ENCODE data around the gene MANBA. TPM values are rescaled to one million over a fixed set of nuclear protein-coding genes. Genes with fewer than 3 reads are reported as not detected.

MANBA gene
- total RNA-seq: 10 to 100 TPM in 3 of 4 donors, 1 to 10 TPM in 1; 8.9 to 15.5 (median 12.6) TPM

GRCh38 chr4:102760645-102761295 lies at the start of gene MANBA:
TSS of gene MANBA (minus strand) at chr4:102760968. CDS start at chr4:102760894, 74 bp downstream.
- in situ Hi-C loops (cut with MboI; ENCODE audit: low sequenced_read_pairs in 4 of 4): loop anchor here in 1 of 4 donors (25.0 kb wide), 1 partner anchor 102 kb away; the partner anchor contains the start of gene CISD2
- no peaks in the 10 kb centered on the region for H3K27me3 ChIP-seq
- intact Hi-C loops (cut with DNase I; ENCODE audit: low total_unique reads): loop anchor here (1.0 to 5.0 kb wide), 5 partner anchors 32 to 252 kb away; partner anchors contain the start of gene CISD2
- no peaks in the 10 kb centered on the region for H3K9me3 ChIP-seq
- TF ChIP-seq, protein P1, sequence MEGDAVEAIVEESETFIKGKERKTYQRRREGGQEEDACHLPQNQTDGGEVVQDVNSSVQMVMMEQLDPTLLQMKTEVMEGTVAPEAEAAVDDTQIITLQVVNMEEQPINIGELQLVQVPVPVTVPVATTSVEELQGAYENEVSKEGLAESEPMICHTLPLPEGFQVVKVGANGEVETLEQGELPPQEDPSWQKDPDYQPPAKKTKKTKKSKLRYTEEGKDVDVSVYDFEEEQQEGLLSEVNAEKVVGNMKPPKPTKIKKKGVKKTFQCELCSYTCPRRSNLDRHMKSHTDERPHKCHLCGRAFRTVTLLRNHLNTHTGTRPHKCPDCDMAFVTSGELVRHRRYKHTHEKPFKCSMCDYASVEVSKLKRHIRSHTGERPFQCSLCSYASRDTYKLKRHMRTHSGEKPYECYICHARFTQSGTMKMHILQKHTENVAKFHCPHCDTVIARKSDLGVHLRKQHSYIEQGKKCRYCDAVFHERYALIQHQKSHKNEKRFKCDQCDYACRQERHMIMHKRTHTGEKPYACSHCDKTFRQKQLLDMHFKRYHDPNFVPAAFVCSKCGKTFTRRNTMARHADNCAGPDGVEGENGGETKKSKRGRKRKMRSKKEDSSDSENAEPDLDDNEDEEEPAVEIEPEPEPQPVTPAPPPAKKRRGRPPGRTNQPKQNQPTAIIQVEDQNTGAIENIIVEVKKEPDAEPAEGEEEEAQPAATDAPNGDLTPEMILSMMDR (IDR thresholded peaks at IDR 0.05 in 4 of 5, conservative IDR thresholded peaks at IDR 0.05 in 1 of 5): peak in 2 of 5 experiments; percentile 12 to 37
- peak; percentile 65 to 71 for TF ChIP-seq POLR2A (IDR thresholded peaks at IDR 0.05)
- H3K27ac ChIP-seq: peak within 1 kb of the TSS; percentile 83 to 89 (median 84)
- no peaks in the 10 kb centered on the region for H3K36me3 ChIP-seq
- peaks cover 5 to 19% of the 10 kb centered on the region in 2 donors for H3K4me1 ChIP-seq
- H3K4me3 ChIP-seq: peak within 1 kb of the TSS; percentile 78 to 99 (median 83)
- ATAC-seq: peak; percentile 93 to 94
- DNase-seq: peak; percentile 72 to 74

DNA sequence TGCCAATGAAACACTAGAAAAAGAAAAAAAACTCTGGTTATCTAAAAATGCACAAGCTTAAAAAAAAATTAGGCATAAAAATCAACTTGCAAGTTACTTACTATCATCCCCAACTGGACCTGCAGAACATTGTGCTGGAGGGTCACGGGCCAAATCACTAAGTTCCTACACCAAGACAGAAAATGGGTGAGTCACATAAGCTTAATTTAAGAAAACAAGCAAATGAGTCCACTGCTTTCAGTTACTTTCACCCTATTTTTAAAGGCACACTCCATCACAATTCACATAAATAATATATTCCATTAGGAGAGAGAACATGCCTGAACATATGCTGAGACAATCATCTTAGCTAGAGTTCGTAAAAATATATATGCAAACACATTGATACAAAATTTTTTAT lies 48.9 kb upstream of the MANBA start:
- H3K27ac ChIP-seq: peak overlapping the region; percentile 56 to 72 (median 66)
- peaks cover 84 to 93% of the 10 kb centered on the region in 2 donors for H3K4me1 ChIP-seq
- in situ Hi-C loops (cut with MboI; ENCODE audit: low sequenced_read_pairs in 4 of 4) (no loop called here), intact Hi-C loops (cut with DNase I; ENCODE audit: low total_unique reads) (no loop called here)
- no peaks in the 10 kb centered on the region for H3K27me3 ChIP-seq
- TF ChIP-seq POLR2A (IDR thresholded peaks at IDR 0.05): no peak
- TF ChIP-seq, protein P1 (IDR thresholded peaks at IDR 0.05 in 4 of 5, conservative IDR thresholded peaks at IDR 0.05 in 1 of 5): no peak
- H3K9me3 ChIP-seq: no peaks in the 10 kb centered on the region
- H3K4me3 ChIP-seq: no peak overlapping the region
- H3K36me3 ChIP-seq: peaks cover 0 to 30% of the 10 kb centered on the region in 2 donors
- DNase-seq (no peak), ATAC-seq (no peak)

GRCh38 chr4:102809190-102809589 lies 48.4 kb upstream of the MANBA start:
- H3K4me3 ChIP-seq: no peak overlapping the region
- H3K27ac ChIP-seq: peak overlapping the region; percentile 56 to 72 (median 66)
- no peaks in the 10 kb centered on the region for H3K9me3 ChIP-seq
- intact Hi-C loops (cut with DNase I; ENCODE audit: low total_unique reads): no loop called here
- DNase-seq (no peak), ATAC-seq (peak; percentile 86)
- H3K36me3 ChIP-seq: peaks cover 0 to 30% of the 10 kb centered on the region in 2 donors
- no peaks in the 10 kb centered on the region for H3K27me3 ChIP-seq
- TF ChIP-seq, protein P1 (IDR thresholded peaks at IDR 0.05 in 4 of 5, conservative IDR thresholded peaks at IDR 0.05 in 1 of 5): no peak
- TF ChIP-seq POLR2A (IDR thresholded peaks at IDR 0.05): no peak
- H3K4me1 ChIP-seq: peaks cover 79 to 89% of the 10 kb centered on the region in 2 donors
- in situ Hi-C loops (cut with MboI; ENCODE audit: low sequenced_read_pairs in 4 of 4): no loop called here

DNA sequence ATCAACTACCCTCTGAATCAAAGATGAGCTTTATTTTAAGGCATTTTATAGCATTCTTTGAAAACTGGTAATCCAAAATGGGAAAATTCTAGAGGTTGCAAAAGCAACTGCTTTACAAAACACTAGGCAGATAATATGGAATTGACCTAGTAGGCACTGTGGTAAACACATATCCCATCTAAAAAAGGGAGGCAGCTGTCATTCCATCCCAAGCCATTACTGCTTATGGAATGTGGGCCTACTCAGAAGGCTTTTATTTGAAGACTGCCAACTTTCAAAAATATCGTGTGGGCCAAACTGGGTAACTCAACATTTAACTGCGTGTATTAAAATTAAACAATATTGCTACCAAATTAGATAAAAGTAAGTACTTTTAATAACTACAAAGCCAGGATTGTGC lies 47.2 kb upstream of the MANBA start:
- Histone ChIP-seq H3K36me3 (peaks cover 0 to 30% of the 10 kb centered on the region in 2 donors), H3K9me3 (no peaks in the 10 kb centered on the region), H3K4me1 (peaks cover 67 to 77% of the 10 kb centered on the region in 2 donors), H3K4me3 (no peak overlapping the region), H3K27me3 (no peaks in the 10 kb centered on the region), H3K27ac (peak overlapping the region; percentile 56 to 72 (median 66))
- intact Hi-C loops (cut with DNase I; ENCODE audit: low total_unique reads): no loop called here
- ATAC-seq (peak; percentile 43), DNase-seq (no peak)
- in situ Hi-C loops (cut with MboI; ENCODE audit: low sequenced_read_pairs in 4 of 4): no loop called here
- TF ChIP-seq, protein P1 (IDR thresholded peaks at IDR 0.05 in 4 of 5, conservative IDR thresholded peaks at IDR 0.05 in 1 of 5): no peak
- TF ChIP-seq POLR2A (IDR thresholded peaks at IDR 0.05): no peak
